ENCODE results near the gene NAA38. TPM values are rescaled to one million over a fixed set of nuclear protein-coding genes. Genes with fewer than 3 reads are reported as not detected.

NAA38 gene, protein sequence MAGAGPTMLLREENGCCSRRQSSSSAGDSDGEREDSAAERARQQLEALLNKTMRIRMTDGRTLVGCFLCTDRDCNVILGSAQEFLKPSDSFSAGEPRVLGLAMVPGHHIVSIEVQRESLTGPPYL
- total RNA-seq: 52.6 and 53.0 TPM in 2 replicates

DNA sequence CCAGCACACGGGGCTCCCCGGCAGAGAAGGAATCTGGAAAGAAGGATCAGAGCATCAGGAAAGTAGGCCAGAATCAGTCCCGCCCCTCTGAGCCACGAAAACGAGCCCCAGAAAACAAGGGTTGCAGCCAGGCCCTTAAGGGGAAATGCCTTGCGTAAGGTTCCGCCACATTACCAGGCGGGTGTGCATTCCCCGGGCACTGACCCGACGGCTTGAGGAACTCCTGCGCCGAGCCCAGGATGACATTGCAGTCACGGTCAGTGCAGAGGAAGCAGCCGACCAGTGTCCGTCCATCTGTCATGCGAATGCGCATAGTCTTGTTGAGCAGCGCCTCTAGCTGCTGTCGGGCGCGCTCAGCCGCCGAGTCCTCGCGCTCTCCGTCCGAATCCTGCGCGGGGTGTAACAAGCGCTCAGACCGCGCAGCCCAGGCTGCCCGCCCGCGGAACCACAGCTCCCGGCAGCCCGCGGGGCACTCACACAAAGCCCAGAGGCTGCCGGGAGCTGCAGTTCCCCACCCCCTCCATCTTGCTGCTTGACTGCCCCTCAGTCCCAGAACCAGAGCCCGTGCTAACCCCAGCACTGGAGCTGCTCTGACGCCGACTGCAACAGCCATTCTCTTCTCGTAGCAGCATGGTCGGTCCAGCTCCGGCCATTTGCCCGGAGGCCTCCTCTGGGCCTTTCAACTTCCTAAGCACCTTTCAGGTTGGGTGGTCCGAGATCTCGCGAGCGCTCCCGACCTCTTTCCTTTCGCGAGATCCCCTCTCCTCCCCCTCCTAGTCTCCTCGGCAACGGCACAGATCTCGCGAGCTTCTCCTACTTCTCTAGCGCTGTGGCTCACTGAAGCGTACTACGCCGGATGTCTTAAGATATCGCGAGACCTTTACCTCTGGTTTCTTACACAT lies at the start of gene NAA38:
Gene NAA38 (minus strand): TSS at position 749 of the 902 bp plus-strand sequence. CDS start 96 bp downstream, at position 653.
- intact Hi-C loops (cut with micrococcal nuclease): loop anchor here (1.0 to 10.0 kb wide), 7 partner anchors 14 to 299 kb away; partner anchors contain the start of gene CNTROB
- Mint-ChIP-seq H3K9me3 (no peaks in the 10 kb centered on the region), H3K27ac (no peak within 1 kb of the TSS), H3K36me3 (ENCODE audit: low read depth) (peaks cover 46% of the 10 kb centered on the region), H3K4me3 (ENCODE audit: low read depth) (no peak within 1 kb of the TSS), H3K4me1 (ENCODE audit: low read depth) (peaks cover 21% of the 10 kb centered on the region), H3K27me3 (ENCODE audit: low read depth) (no peaks in the 10 kb centered on the region)
- peak; percentile 94 for DNase-seq (ENCODE audit: low spot score)

DNA sequence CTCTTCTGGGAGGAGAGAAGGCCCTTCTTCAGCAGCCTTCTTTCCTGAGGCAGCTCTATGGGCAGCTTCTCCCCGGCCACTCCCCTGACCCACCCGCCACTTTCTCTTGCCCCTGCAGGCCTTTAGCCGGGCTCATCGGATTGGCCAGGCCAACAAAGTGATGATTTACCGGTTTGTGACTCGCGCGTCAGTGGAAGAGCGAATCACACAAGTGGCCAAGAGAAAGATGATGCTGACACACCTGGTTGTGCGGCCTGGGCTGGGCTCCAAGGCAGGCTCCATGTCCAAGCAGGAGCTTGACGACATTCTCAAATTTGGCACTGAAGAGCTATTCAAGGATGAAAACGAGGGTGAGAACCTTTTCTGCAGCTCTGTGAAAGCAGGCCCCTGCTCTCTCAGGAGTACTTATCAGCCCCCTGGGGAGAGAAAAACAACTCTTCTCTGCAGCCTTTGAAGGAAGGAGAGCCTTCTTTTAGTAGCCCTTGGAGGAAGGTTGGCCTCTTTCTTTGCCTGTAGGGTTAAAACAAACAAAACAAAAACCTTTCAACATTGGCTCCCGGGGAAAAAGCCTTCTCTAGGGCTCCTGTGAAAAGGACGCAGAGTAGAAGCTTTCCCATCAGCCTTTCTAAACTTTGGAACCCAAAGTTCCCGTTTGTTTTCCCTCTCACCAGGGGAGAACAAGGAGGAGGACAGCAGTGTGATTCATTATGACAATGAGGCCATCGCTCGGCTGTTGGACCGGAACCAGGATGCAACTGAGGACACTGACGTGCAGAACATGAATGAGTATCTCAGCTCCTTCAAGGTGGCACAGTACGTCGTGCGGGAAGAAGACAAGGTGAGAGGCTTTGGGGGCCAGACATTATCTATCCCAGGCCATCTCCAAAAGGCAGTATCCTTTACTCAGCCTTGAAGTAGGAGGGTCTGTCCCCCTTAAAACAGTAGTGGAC lies 46.1 kb upstream of the NAA38 start:
- no peak for DNase-seq (ENCODE audit: low spot score)
- H3K4me1 Mint-ChIP-seq (ENCODE audit: low read depth): no peaks in the 10 kb centered on the region
- no peaks in the 10 kb centered on the region for H3K9me3 Mint-ChIP-seq
- intact Hi-C loops (cut with micrococcal nuclease): no loop called here
- no peak overlapping the region for H3K27ac Mint-ChIP-seq
- H3K36me3 Mint-ChIP-seq (ENCODE audit: low read depth): peaks cover 91% of the 10 kb centered on the region
- H3K4me3 Mint-ChIP-seq (ENCODE audit: low read depth): no peak overlapping the region
- no peaks in the 10 kb centered on the region for H3K27me3 Mint-ChIP-seq (ENCODE audit: low read depth)

DNA sequence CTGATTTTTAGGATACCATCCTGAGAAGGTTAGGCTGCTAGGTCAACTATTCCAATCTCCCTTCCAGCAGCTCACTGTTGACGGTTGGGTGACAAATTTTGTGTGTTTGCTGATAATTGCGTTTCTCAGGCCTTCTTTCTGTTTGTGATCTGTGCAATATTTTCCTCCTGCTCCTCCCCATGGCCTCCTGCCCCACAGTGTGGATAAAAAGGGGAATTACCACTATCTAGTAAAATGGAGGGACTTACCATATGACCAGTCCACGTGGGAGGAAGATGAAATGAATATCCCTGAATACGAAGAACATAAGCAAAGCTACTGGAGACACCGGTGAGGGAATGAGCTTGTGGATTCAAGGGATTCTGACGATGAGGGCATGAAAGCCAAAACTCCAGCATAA lies 40.4 kb upstream of the NAA38 start:
- intact Hi-C loops (cut with micrococcal nuclease): no loop called here
- no peaks in the 10 kb centered on the region for H3K27me3 Mint-ChIP-seq (ENCODE audit: low read depth)
- H3K9me3 Mint-ChIP-seq: no peaks in the 10 kb centered on the region
- H3K27ac Mint-ChIP-seq: peak overlapping the region; percentile 61
- H3K4me3 Mint-ChIP-seq (ENCODE audit: low read depth): no peak overlapping the region
- H3K4me1 Mint-ChIP-seq (ENCODE audit: low read depth): peaks cover 11% of the 10 kb centered on the region
- no peak for DNase-seq (ENCODE audit: low spot score)
- peaks cover 86% of the 10 kb centered on the region for H3K36me3 Mint-ChIP-seq (ENCODE audit: low read depth)

DNA sequence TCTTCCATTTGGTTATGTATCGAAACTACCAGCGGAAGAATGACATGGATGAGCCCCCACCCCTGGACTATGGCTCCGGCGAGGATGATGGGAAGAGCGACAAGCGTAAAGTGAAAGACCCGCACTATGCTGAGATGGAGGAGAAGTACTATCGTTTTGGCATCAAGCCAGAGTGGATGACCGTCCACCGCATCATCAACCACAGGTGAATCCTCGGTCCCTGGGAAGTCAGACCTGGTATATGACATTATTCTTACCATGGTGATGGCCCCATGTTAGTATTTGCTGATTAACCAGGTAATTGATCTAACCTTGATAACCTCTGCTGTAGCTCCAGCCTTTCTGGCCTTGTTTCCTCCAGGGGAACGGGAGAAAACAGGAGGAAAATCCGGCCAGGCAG lies 39.7 kb upstream of the NAA38 start:
- no peak overlapping the region for H3K27ac Mint-ChIP-seq
- intact Hi-C loops (cut with micrococcal nuclease): no loop called here
- H3K27me3 Mint-ChIP-seq (ENCODE audit: low read depth): no peaks in the 10 kb centered on the region
- no peak overlapping the region for H3K4me3 Mint-ChIP-seq (ENCODE audit: low read depth)
- H3K4me1 Mint-ChIP-seq (ENCODE audit: low read depth): peaks cover 11% of the 10 kb centered on the region
- DNase-seq (ENCODE audit: low spot score): no peak
- H3K9me3 Mint-ChIP-seq: no peaks in the 10 kb centered on the region
- H3K36me3 Mint-ChIP-seq (ENCODE audit: low read depth): peaks cover 82% of the 10 kb centered on the region

DNA sequence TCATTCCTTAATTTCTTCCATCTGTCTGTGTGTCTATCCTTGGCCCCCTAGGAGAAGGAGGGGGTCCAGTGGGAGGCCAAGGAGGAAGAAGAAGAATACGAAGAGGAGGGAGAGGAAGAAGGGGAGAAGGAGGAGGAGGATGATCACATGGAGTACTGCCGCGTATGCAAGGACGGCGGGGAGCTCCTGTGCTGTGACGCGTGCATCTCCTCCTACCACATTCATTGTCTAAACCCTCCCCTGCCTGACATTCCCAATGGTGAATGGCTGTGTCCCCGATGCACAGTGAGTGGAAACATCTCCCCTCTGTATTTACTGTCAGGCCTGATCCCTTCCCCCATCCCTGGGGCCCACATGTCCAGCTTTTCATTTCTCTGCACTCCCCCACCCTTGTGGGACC lies 37.5 kb upstream of the NAA38 start:
- peaks cover 14% of the 10 kb centered on the region for H3K4me1 Mint-ChIP-seq (ENCODE audit: low read depth)
- no peak overlapping the region for H3K27ac Mint-ChIP-seq
- no peaks in the 10 kb centered on the region for H3K9me3 Mint-ChIP-seq
- intact Hi-C loops (cut with micrococcal nuclease): no loop called here
- H3K4me3 Mint-ChIP-seq (ENCODE audit: low read depth): no peak overlapping the region
- no peak for DNase-seq (ENCODE audit: low spot score)
- H3K27me3 Mint-ChIP-seq (ENCODE audit: low read depth): no peaks in the 10 kb centered on the region
- peaks cover 87% of the 10 kb centered on the region for H3K36me3 Mint-ChIP-seq (ENCODE audit: low read depth)

DNA sequence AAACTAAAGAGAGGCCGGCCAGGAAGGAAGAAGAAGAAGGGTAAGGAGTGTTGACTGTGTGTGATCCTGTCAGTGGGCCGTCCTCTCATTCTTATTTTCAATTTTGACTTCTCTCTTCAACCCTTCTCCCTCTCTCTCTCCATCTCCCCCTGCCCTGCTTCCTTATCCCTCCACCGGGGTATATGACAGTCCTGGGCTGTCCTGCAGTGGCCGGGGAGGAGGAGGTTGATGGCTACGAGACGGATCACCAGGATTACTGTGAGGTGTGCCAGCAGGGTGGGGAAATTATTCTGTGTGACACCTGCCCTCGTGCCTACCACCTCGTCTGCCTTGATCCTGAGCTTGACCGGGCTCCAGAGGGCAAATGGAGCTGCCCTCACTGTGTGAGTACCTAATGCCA lies 36.9 kb upstream of the NAA38 start:
- no peak for DNase-seq (ENCODE audit: low spot score)
- intact Hi-C loops (cut with micrococcal nuclease): no loop called here
- peaks cover 14% of the 10 kb centered on the region for H3K4me1 Mint-ChIP-seq (ENCODE audit: low read depth)
- H3K36me3 Mint-ChIP-seq (ENCODE audit: low read depth): peaks cover 88% of the 10 kb centered on the region
- H3K9me3 Mint-ChIP-seq: no peaks in the 10 kb centered on the region
- peak overlapping the region; percentile 24 for H3K27ac Mint-ChIP-seq
- no peak overlapping the region for H3K4me3 Mint-ChIP-seq (ENCODE audit: low read depth)
- no peaks in the 10 kb centered on the region for H3K27me3 Mint-ChIP-seq (ENCODE audit: low read depth)

DNA sequence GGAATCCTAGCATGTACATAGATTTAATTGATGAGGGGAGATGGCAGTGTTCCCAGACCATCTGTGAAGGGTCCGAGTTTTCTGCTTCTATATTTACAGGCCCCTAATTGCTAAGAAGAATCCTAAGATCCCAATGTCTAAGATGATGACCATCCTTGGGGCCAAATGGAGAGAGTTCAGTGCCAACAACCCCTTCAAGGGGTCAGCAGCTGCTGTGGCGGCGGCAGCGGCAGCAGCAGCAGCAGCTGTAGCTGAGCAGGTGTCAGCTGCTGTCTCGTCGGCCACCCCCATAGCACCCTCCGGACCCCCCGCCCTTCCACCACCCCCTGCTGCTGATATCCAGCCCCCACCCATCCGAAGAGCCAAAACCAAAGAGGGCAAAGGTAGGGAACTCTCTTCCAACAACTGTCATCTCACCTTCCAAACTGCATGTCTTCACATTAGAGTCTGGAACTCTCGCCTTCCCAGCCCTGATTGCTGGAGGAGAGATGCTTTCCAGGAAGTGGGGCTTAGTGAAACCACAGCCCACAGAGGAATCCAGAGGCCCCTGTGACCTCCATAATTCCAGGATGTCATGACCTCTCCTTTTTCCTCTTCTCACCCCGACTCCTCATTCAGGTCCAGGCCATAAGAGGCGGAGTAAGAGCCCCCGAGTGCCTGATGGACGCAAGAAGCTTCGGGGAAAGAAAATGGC lies 36.0 kb upstream of the NAA38 start:
- intact Hi-C loops (cut with micrococcal nuclease): no loop called here
- no peak overlapping the region for H3K4me3 Mint-ChIP-seq (ENCODE audit: low read depth)
- H3K4me1 Mint-ChIP-seq (ENCODE audit: low read depth): peaks cover 14% of the 10 kb centered on the region
- no peaks in the 10 kb centered on the region for H3K9me3 Mint-ChIP-seq
- H3K27me3 Mint-ChIP-seq (ENCODE audit: low read depth): no peaks in the 10 kb centered on the region
- H3K27ac Mint-ChIP-seq: no peak overlapping the region
- DNase-seq (ENCODE audit: low spot score): no peak
- H3K36me3 Mint-ChIP-seq (ENCODE audit: low read depth): peaks cover 81% of the 10 kb centered on the region

DNA sequence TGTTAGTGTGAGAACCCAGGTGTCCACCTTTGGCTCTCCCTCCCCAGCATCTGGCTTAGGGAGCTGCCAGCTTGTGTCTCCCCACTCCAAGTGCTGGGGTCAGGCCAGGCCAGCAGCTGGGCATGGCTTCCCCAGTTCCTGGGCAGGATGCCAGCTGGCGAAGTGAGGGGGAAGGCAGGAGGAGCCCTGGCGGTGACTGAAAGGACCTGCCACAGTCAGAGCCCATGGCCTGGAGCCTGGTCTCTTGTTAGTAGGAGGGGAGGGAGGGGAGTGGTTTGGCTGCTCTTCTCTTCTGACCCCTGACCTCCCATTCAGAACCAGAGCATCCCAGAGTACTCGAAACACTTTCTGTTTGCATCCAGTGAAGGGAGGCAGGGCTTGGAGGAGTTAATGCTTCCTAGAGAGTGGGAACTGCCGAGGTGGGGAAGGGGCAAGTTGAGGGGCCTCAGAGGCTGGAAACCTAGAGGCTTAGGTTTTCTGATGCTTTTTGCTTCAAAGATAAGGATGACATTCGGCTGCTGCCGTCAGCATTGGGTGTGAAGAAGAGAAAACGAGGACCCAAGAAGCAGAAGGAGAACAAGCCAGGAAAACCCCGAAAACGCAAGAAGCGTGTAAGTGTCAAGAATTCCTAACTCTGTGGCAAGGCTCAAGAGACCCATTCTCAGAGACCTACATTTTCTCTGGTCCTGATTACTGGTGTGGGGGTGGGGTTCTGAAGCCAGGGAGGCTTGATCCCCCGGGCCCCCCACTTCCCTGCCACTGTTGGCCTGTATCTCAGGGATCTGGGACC lies 32.0 kb upstream of the NAA38 start:
- Mint-ChIP-seq H3K4me3 (ENCODE audit: low read depth) (no peak overlapping the region), H3K27ac (peak overlapping the region; percentile 49)
- intact Hi-C loops (cut with micrococcal nuclease): loop anchor here (10.0 kb wide), 1 partner anchor 235 kb away; the partner anchor contains the start of gene HES7

DNA sequence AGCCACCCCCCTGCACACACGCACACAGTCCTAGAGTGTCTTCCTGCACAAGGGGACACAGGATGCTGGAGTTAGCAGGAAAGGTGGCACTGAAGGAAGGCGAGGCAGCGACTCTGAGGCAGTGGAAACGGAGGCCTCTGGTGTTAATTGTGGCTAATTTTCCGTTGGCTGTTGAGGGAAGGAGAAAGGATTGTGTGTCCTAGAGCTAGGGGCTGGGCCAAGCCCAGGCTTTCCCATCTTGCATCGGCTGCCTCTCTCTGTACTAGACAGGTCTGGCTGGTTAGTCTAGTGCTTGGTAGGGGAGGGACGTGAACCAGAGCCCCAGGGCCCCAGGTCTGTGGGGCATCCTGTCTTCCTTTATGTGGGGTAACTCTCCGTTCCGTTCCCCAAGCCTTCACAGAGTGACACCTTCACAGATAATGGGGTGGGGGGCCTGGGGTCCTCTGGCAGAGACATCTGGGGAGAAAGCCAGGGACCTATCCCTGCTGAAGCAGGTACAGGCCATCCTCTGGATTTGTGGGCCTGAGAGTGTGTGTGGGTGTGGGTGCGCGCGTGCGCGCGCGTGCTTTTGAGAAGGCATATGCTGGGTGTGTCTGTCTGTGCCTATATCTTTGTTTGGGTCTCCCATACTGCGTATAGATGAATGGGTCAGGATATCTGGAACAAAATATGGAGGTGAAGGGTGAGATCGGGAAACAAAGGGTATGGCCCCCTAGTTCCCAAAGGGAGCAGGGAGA lies 31.0 kb upstream of the NAA38 start, which contains the start of gene CHD3:
Gene CHD3 (plus strand): TSS at position 606 of the 737 bp plus-strand sequence. CDS start 212 bp downstream, outside the sequence.
- no peak within 1 kb of the TSS for H3K4me3 Mint-ChIP-seq (ENCODE audit: low read depth)
- intact Hi-C loops (cut with micrococcal nuclease): loop anchor here (10.0 kb wide), 1 partner anchor 236 kb away; the partner anchor contains the start of gene HES7

More for the DNA sequence above, 32.0 kb upstream of the NAA38 start:
- H3K36me3 Mint-ChIP-seq (ENCODE audit: low read depth): peaks cover 54% of the 10 kb centered on the region
- H3K4me1 Mint-ChIP-seq (ENCODE audit: low read depth): peaks cover 6% of the 10 kb centered on the region
- no peaks in the 10 kb centered on the region for H3K27me3 Mint-ChIP-seq (ENCODE audit: low read depth)
- DNase-seq (ENCODE audit: low spot score): no peak
- no peaks in the 10 kb centered on the region for H3K9me3 Mint-ChIP-seq

DNA sequence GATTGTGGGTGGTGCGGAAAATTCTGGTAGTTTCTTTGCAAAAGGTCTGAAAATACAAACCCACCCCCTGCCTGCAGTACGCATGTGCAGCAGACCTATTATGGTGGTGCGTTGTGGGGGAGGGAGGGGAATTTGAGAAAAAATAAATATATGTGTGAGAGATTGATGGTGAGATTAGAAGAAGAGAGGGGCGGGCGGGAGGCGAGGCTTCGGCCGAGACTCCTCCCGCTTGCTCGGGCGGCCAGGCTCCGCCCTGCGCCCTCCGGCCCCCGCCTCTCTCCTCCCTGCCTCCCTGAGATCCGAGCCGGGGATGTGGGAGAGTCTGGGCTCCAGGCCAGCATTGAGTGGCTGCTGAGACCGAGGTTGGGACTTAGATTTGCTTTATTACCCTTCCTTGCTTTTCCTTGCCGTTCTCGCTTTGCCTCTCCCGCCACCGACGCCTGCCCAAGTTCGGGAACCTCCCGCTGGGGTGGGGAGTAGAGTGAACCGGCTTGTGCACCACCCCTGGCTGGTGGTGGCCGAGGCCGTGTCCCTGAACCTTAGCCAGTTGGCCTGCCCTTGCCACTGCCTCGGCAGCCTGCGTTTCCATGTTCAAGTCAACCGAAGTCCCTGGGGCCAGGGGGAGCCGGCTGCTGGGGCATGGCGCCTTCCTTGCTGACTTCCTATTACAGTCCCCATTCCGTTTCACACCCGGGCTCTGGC lies 30.3 kb upstream of the NAA38 start:
- Mint-ChIP-seq H3K4me1 (ENCODE audit: low read depth) (peaks cover 8% of the 10 kb centered on the region), H3K27me3 (ENCODE audit: low read depth) (no peaks in the 10 kb centered on the region), H3K36me3 (ENCODE audit: low read depth) (peaks cover 40% of the 10 kb centered on the region), H3K4me3 (ENCODE audit: low read depth) (no peak overlapping the region), H3K9me3 (no peaks in the 10 kb centered on the region), H3K27ac (no peak overlapping the region)
- DNase-seq (ENCODE audit: low spot score): peak; percentile 87
- intact Hi-C loops (cut with micrococcal nuclease): loop anchor here (1.0 to 10.0 kb wide), 6 partner anchors 27 to 237 kb away; partner anchors contain the start of genes CNTROB, HES7, KDM6B and NAA38

More for the DNA sequence above, 31.0 kb upstream of the NAA38 start, which contains the start of gene CHD3:
- Mint-ChIP-seq H3K9me3 (no peaks in the 10 kb centered on the region), H3K36me3 (ENCODE audit: low read depth) (peaks cover 44% of the 10 kb centered on the region), H3K27ac (peak within 1 kb of the TSS; percentile 49), H3K27me3 (ENCODE audit: low read depth) (no peaks in the 10 kb centered on the region), H3K4me1 (ENCODE audit: low read depth) (peaks cover 8% of the 10 kb centered on the region)
- DNase-seq (ENCODE audit: low spot score): peak; percentile 32

Data from activated T-helper 2 cell treated with anti-CD3 and anti-CD28 coated beads, Interferon-gamma antibody, Interleukin-2, Interleukin-4, amounts not matched to agents 10 μg/mL and 5 μg/mL and 100 μg/mL, durations not matched to agents 14 hours and 24 hours and 36 hours (primary cell).